Measurements from ENCODE around the gene COL27A1.
"Not testable (repeated sequence)": the region's sequence is repeated elsewhere in the genome, so short reads cannot be mapped to it uniquely, and the experiment has no call there.

GRCh38 chr9:114332474-114333040 lies 177.2 kb downstream of the COL27A1 start:
- TF ChIP-seq, protein P1, sequence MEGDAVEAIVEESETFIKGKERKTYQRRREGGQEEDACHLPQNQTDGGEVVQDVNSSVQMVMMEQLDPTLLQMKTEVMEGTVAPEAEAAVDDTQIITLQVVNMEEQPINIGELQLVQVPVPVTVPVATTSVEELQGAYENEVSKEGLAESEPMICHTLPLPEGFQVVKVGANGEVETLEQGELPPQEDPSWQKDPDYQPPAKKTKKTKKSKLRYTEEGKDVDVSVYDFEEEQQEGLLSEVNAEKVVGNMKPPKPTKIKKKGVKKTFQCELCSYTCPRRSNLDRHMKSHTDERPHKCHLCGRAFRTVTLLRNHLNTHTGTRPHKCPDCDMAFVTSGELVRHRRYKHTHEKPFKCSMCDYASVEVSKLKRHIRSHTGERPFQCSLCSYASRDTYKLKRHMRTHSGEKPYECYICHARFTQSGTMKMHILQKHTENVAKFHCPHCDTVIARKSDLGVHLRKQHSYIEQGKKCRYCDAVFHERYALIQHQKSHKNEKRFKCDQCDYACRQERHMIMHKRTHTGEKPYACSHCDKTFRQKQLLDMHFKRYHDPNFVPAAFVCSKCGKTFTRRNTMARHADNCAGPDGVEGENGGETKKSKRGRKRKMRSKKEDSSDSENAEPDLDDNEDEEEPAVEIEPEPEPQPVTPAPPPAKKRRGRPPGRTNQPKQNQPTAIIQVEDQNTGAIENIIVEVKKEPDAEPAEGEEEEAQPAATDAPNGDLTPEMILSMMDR (IDR thresholded peaks at IDR 0.05): not testable (repeated sequence)
- not testable (repeated sequence) for TF ChIP-seq POLR2A (IDR thresholded peaks at IDR 0.05)
